NT2/D1 (cell line): ENCODE data around the gene FAM163B.

Experiments
- YY1 ChIP-seq: IDR thresholded peaks from 2 replicates; pipeline ENCODE4 v1.6.1; 2011; ENCODE audit not compliant: insufficient read length, insufficient read depth
- ZNF274 ChIP-seq: IDR thresholded peaks from 2 replicates; pipeline ENCODE4 v1.6.1; 2011; ENCODE audit warnings: mild to moderate bottlenecking, low read depth, low read length

- TF ChIP-seq YY1 (no peak), ZNF274 (no peak)
Observed at GRCh38 chr9:133632806-133633680, 23.9 kb upstream of the FAM163B start.
